PC-3 (cell line): ENCODE results near the gene ATF6. TPM values are rescaled to one million over a fixed set of nuclear protein-coding genes. Genes with fewer than 3 reads are reported as not detected.

ENCODE experiments used
- ATAC-seq: fragments of 200-7000 bp; cut with Tn5 transposase; 2 replicates; pipeline ENCODE4 v1.9.1; 2020; ENCODE audit warnings: mild to moderate bottlenecking, moderate library complexity
- BruUV-seq: library from RNA; stranded (reverse); fragments of 400-500 nt; replicated peaks from 2 replicates; lab custom pipeline; 2021; lab: Mats Ljungman, UMichigan
- CTCF ChIA-PET: fragments of 300-600 bp; sonication (Branson Sonifier 250); formaldehyde crosslinking; loops from one replicate; lab custom pipeline; 2022; ENCODE audit warnings: antibody characterized with exemption; lab: Charles Lee
- POLR2A ChIA-PET: fragments of 300-600 bp; sonication (Branson Sonifier 250); formaldehyde crosslinking; loops from one replicate; lab custom pipeline; 2022; ENCODE audit warnings: antibody characterized with exemption; ENCODE audit not compliant: unreplicated experiment; lab: Charles Lee
- DNase-seq: peaks from one replicate; pipeline ENCODE4 v3.0.0-alpha.2; 2015
- H2AFZ ChIP-seq: fragments of 300-600 bp; sonication (generic); 2 replicates; pipeline ENCODE4 v1.6.0; 2016; ENCODE audit warnings: antibody characterized with exemption, low read length
- H3F3A ChIP-seq: fragments of 300-600 bp; sonication (generic); one replicate; pipeline ENCODE4 v1.6.0; 2017; ENCODE audit warnings: antibody characterized with exemption, low read length, control low read depth, mild to moderate bottlenecking; ENCODE audit not compliant: unreplicated experiment
- H3K27ac ChIP-seq: fragments of 300-600 bp; sonication (generic); 2 replicates; pipeline ENCODE4 v1.5.1; 2016; ENCODE audit warnings: mild to moderate bottlenecking, low read length
- H3K27me3 ChIP-seq: fragments of 300-600 bp; sonication (generic); 2 replicates; pipeline ENCODE4 v1.6.1; 2016; ENCODE audit warnings: low read length, mixed read lengths
- H3K36me3 ChIP-seq: fragments of 300-600 bp; sonication (generic); 2 replicates; pipeline ENCODE4 v1.6.1; 2016; ENCODE audit warnings: low read depth, mixed run types, low read length, mixed read lengths
- H3K4me1 ChIP-seq: fragments of 300-600 bp; sonication (generic); 2 replicates; pipeline ENCODE4 v1.5.1; 2016; ENCODE audit warnings: low read length; ENCODE audit not compliant: insufficient read depth
- H3K4me2 ChIP-seq: fragments of 300-600 bp; sonication (generic); 2 replicates; pipeline ENCODE4 v1.6.0; 2016; ENCODE audit warnings: low read length
- H3K4me3 ChIP-seq: fragments of 300-600 bp; sonication (generic); 2 replicates; pipeline ENCODE4 v1.5.1; 2016; ENCODE audit warnings: mild to moderate bottlenecking, low read length, mixed read lengths
- H3K79me2 ChIP-seq: fragments of 300-600 bp; sonication (generic); 2 replicates; pipeline ENCODE4 v1.6.1; 2017; ENCODE audit warnings: low read length, mixed read lengths
- H3K9ac ChIP-seq: fragments of 300-600 bp; sonication (generic); 2 replicates; pipeline ENCODE4 v1.6.0; 2016; ENCODE audit warnings: mild to moderate bottlenecking, low read length
- H3K9me2 ChIP-seq: fragments of 300-600 bp; sonication (generic); replicated peaks from 2 replicates; pipeline ENCODE4 v1.6.1; 2016; ENCODE audit warnings: mixed run types, low read length, mixed read lengths
- H3K9me3 ChIP-seq: fragments of 300-600 bp; sonication (generic); 2 replicates; pipeline ENCODE4 v1.6.1; 2016; ENCODE audit warnings: low read length, mixed read lengths
- H4K20me1 ChIP-seq: fragments of 300-600 bp; sonication (generic); 2 replicates; pipeline ENCODE4 v1.6.1; 2016; ENCODE audit warnings: low read length, mixed read lengths
- EZH2 ChIP-seq: fragments of 300-600 bp; sonication (generic); IDR thresholded peaks from one replicate; pipeline ENCODE4 v1.6.1; 2017; ENCODE audit warnings: antibody characterized with exemption, mild to moderate bottlenecking, low read length; ENCODE audit not compliant: unreplicated experiment
- EZH2phosphoT487 ChIP-seq: fragments of 300-600 bp; sonication (generic); IDR thresholded peaks from 2 replicates; pipeline ENCODE4 v1.6.1; 2018; ENCODE audit warnings: mild to moderate bottlenecking, antibody characterized with exemption, low read length, borderline replicate concordance
- intact Hi-C: fragments of 100-400 bp; cut with micrococcal nuclease; formaldehyde crosslinking; loops from 2 replicates; pipeline ENCODE4 v1.9.0; 2023
- total RNA-seq: library from RNA; depleted of rRNA; stranded (reverse); fragments of >200 nt; gene quantifications from 2 replicates; pipeline ENCODE4 v1.2.3, GENCODE V29; 2014; rRNA removed
- TF ChIP-seq, protein P1 (sequence below): fragments of 300-600 bp; sonication (generic); conservative IDR thresholded peaks from 2 replicates; pipeline ENCODE4 v1.5.1; 2017; ENCODE audit warnings: antibody characterized with exemption, low read depth, mild to moderate bottlenecking, low read length

ATF6 gene
- total RNA-seq, 1 experiment from 2014 or later = 19.7 TPM

DNA sequence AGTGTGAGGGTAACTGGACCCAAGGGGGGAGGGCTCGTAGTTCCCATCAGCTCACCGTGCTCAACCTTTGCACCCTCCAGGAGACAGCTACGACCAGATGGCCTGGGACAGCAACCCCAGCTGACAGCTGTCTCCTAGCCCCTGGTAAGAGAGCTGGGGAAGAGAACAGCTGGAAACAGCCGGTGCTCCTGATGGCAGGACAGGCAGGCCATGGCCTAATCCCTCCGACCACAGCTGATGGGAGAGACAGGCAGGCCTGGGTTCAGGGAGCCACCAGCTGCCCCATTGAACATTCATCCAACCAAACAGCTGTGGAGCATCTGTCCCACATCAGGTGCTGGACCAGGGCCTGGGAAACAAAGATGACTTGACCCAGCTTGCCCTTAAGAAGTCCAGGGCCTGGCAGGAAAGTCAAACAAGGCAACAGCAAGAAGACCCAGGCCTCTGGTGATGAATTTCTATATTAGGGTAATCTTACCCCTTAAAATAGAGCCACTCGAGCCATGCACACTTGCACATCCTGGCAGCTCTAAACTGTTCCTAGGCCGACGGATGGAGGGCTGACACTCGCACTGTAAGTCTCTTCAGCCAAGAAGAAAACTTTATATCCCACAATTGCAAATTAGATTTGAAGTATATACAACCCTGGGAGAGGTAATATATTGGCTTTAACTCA is 245.4 kb downstream of the ATF6 start:
- ChIA-PET CTCF (no interaction called here), POLR2A (no interaction called here)
- Histone ChIP-seq H4K20me1 (no peaks in the 10 kb centered on the region), H3K36me3 (no peaks in the 10 kb centered on the region), H3K4me3 (no peak overlapping the region), H3K79me2 (no peaks in the 10 kb centered on the region), H3K9ac (no peak overlapping the region), H3K9me2 (no peaks in the 10 kb centered on the region), H3K4me2 (no peak overlapping the region), H3K4me1 (no peaks in the 10 kb centered on the region), H3K27me3 (no peaks in the 10 kb centered on the region), H3F3A (no peaks in the 10 kb centered on the region), H3K9me3 (no peaks in the 10 kb centered on the region), H3K27ac (no peak overlapping the region), H2AFZ (no peak overlapping the region)
- BruUV-seq = no TSS peak
- DNase-seq = no peak
- TF ChIP-seq EZH2phosphoT487 (no peak), EZH2 (no peak)
- TF ChIP-seq, protein P1, sequence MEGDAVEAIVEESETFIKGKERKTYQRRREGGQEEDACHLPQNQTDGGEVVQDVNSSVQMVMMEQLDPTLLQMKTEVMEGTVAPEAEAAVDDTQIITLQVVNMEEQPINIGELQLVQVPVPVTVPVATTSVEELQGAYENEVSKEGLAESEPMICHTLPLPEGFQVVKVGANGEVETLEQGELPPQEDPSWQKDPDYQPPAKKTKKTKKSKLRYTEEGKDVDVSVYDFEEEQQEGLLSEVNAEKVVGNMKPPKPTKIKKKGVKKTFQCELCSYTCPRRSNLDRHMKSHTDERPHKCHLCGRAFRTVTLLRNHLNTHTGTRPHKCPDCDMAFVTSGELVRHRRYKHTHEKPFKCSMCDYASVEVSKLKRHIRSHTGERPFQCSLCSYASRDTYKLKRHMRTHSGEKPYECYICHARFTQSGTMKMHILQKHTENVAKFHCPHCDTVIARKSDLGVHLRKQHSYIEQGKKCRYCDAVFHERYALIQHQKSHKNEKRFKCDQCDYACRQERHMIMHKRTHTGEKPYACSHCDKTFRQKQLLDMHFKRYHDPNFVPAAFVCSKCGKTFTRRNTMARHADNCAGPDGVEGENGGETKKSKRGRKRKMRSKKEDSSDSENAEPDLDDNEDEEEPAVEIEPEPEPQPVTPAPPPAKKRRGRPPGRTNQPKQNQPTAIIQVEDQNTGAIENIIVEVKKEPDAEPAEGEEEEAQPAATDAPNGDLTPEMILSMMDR = no peak
- ATAC-seq = no peak
- intact Hi-C loops = no loop called here

DNA sequence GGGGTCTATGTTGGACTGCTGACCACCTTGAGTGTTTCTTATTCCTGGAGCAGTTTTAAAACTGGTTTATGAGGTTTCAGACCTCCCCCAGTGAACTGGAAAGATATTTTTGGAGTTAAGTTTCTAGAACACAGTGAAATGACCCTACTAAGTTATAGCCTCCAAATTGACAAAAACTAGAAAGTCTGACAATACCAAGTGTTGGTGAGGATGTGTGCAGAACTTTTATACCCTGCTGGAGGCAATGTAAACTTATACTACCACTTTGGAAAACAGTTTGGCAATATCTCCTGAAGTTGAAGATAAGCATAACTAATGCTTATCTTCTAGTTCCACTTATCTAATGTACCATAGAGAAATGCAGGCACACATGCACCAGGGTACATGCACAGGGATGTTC is 247.2 kb downstream of the ATF6 start:
- Histone ChIP-seq H4K20me1 (no peaks in the 10 kb centered on the region), H2AFZ (no peak overlapping the region), H3K9me2 (no peaks in the 10 kb centered on the region), H3K4me1 (peaks cover 1% of the 10 kb centered on the region), H3K27ac (no peak overlapping the region), H3F3A (no peaks in the 10 kb centered on the region), H3K79me2 (no peaks in the 10 kb centered on the region), H3K9ac (no peak overlapping the region), H3K36me3 (no peaks in the 10 kb centered on the region), H3K4me3 (no peak overlapping the region), H3K4me2 (no peak overlapping the region), H3K27me3 (no peaks in the 10 kb centered on the region), H3K9me3 (no peaks in the 10 kb centered on the region)
- DNase-seq = no peak
- TF ChIP-seq, protein P1 = no peak
- no peak for TF ChIP-seq EZH2phosphoT487
- TF ChIP-seq EZH2 = no peak
- intact Hi-C loops = no loop called here
- ChIA-PET POLR2A (no interaction called here), CTCF (no interaction called here)
- ATAC-seq = no peak
- BruUV-seq = no TSS peak

Other genes with a start within 250 kb of the ATF6 start
- 3.8 and 4.3 TPM in 2 replicates for gene HSPA6, start 241.8 kb upstream of the ATF6 start, total RNA-seq
- gene FCGR3A, start 216.5 kb upstream of the ATF6 start, total RNA-seq = not detected in 2 replicates
- not detected in 2 replicates for gene FCGR3B, start 135.1 kb upstream of the ATF6 start, total RNA-seq
- not detected in 2 replicates for gene FCGR2B, start 103.2 kb upstream of the ATF6 start, total RNA-seq
- gene FCRLA, start 59.1 kb upstream of the ATF6 start, total RNA-seq = not detected in 2 replicates
- gene FCRLB, start 44.8 kb upstream of the ATF6 start, total RNA-seq = 10.2 and 12.7 TPM in 2 replicates
- 82.2 and 97.6 TPM in 2 replicates for gene DUSP12, start 16.5 kb upstream of the ATF6 start, total RNA-seq